ENCODE measurements around the gene HOXD13.

DNA sequence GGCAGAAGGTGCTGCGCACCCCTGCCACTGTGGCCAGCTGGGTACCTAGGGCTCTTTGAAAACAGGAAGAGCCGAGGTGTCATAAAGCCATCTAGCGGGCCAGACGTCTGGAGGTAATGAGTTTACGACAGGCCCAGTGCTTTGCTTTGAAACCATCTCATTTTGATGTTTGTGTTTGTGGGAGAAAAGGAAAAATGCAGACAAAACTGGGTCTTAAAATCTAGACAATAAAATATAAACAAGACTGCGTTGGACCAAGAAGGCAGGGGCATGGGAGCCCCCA is 33.2 kb downstream of the HOXD13 start:
- TF ChIP-seq, protein P1, sequence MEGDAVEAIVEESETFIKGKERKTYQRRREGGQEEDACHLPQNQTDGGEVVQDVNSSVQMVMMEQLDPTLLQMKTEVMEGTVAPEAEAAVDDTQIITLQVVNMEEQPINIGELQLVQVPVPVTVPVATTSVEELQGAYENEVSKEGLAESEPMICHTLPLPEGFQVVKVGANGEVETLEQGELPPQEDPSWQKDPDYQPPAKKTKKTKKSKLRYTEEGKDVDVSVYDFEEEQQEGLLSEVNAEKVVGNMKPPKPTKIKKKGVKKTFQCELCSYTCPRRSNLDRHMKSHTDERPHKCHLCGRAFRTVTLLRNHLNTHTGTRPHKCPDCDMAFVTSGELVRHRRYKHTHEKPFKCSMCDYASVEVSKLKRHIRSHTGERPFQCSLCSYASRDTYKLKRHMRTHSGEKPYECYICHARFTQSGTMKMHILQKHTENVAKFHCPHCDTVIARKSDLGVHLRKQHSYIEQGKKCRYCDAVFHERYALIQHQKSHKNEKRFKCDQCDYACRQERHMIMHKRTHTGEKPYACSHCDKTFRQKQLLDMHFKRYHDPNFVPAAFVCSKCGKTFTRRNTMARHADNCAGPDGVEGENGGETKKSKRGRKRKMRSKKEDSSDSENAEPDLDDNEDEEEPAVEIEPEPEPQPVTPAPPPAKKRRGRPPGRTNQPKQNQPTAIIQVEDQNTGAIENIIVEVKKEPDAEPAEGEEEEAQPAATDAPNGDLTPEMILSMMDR (IDR thresholded peaks at IDR 0.05; ENCODE audit: control extremely low read depth in 1 of 3, insufficient read depth in 1 of 3, low read depth in 1 of 3, low read length in 3 of 3): no peak
- TF ChIP-seq POLR2A (IDR thresholded peaks at IDR 0.05; ENCODE audit: control extremely low read depth in 1 of 2, low read depth in 2 of 2, low read length in 2 of 2): no peak
- no peak for TF ChIP-seq ASH2L (IDR thresholded peaks at IDR 0.05; ENCODE audit: low read length)
- TF ChIP-seq, protein P2, sequence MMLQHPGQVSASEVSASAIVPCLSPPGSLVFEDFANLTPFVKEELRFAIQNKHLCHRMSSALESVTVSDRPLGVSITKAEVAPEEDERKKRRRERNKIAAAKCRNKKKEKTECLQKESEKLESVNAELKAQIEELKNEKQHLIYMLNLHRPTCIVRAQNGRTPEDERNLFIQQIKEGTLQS (IDR thresholded peaks at IDR 0.05; ENCODE audit: insufficient read depth, low read depth, low read length): no peak
- TF ChIP-seq EZH2 (IDR thresholded peaks at IDR 0.05; ENCODE audit: low read depth, low read length, severe bottlenecking): no peak
- no peak for TF ChIP-seq GABPA (IDR thresholded peaks at IDR 0.05; ENCODE audit: borderline replicate concordance, insufficient read depth, low read length)
- TF ChIP-seq POLR2AphosphoS5 (IDR thresholded peaks at IDR 0.05; ENCODE audit: low read depth, low read length): no peak
- no peak for TF ChIP-seq SRF (IDR thresholded peaks at IDR 0.05; ENCODE audit: low read depth, low read length)
- TF ChIP-seq JUND (IDR thresholded peaks at IDR 0.05; ENCODE audit: low read length): no peak

Data from H1 (cell line).